ENCODE data around the gene ISG20L2.

- TF ChIP-seq POLR2A (IDR thresholded peaks at IDR 0.05; ENCODE audit: low read depth, low read length) (no peak), CTCF (IDR thresholded peaks at IDR 0.05; ENCODE audit: extremely low read depth in 1 of 2, insufficient read depth in 1 of 2, low read depth in 1 of 2, low read length in 2 of 2) (no peak), MYC (IDR thresholded peaks at IDR 0.05; ENCODE audit: low read depth, low read length) (no peak), EZH2 (IDR thresholded peaks at IDR 0.05; ENCODE audit: borderline replicate concordance, low read depth, low read length, severe bottlenecking) (no peak), MAX (IDR thresholded peaks at IDR 0.05; ENCODE audit: insufficient read depth, insufficient read length) (no peak), JUN (IDR thresholded peaks at IDR 0.05; ENCODE audit: borderline replicate concordance, insufficient read depth, insufficient read length, low read depth) (no peak), POLR2AphosphoS5 (IDR thresholded peaks at IDR 0.05; ENCODE audit: insufficient read depth, low read depth, low read length) (no peak), GATA2 (IDR thresholded peaks at IDR 0.05; ENCODE audit: insufficient read depth, insufficient read length, low read depth, low read length) (no peak), FOS (IDR thresholded peaks at IDR 0.05; ENCODE audit: borderline replicate concordance, insufficient read depth, low read length) (no peak)
Measured at GRCh38 chr1:156775799-156776198, 47.2 kb upstream of the ISG20L2 start.

Measured in endothelial cell of umbilical vein (primary cell).